ENCODE data around the gene IMMT.

IMMT gene

DNA sequence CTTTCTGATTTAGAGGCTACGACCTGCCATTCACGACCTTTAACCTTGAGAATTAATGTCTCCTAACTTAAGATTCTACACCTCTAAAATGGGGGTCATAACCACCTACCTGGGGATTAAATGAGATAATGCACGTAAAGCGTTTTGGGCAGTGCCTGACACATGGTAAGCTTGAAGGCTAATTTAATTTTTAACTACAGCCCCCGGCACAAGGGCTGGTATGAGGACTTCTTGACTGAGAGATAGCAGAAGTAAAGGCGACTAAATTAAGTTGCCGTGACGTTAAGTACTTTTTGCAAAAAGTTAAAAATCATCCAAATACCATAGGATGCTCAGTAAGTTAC is 4.5 kb upstream of the IMMT start:
- DNase-seq: no peak

DNA sequence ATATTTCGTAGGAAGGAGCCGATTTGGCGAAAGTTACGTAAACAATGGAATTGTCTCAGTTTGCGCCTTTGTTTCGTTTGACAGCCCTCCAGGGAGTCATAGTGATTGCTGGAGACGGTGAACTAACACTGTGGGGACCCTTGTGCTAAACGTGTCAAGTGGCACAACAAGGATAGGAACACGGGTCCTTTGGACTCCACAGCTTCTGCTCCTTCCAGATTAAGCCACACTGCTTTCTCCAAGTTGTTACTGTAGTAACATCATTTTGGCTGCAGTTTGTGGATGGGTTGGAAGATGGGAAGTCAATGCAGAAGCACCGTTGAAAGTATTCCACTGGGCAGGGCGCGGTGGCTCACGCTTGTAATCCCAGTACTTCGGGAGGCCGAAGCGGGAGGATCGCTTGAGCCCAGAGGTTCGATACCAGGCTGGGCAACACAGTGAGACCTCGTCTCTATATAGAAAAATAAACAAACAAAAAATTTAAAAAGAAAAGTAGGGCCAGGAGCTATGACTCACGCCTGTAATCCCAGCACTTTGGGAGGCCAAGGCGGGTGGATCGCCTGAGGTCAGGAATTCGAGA is 636 bp upstream of the IMMT start:
- no peak for DNase-seq

DNA sequence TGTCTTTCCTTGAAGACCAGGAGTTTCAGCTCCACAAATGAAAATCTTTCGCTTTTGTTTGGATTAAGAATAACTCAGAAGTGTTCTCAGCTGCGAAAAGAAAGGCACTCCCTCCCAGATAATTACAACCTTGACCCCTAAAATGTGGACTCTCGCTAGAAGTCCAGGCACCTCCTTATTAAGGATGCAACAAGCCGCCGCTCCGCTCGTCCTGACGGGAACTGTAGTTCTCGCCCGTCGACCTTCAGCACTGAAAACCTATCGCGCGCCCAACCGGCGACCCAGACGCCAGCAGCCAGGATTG is 559 bp downstream of the IMMT start:
- DNase-seq: no peak

- DNase-seq: no peak
Measured at GRCh38 chr2:86193901-86194567, 1.2 kb downstream of the IMMT start.

- DNase-seq: no peak
Measured at GRCh38 chr2:86189782-86190416, 5.4 kb downstream of the IMMT start.

DNA sequence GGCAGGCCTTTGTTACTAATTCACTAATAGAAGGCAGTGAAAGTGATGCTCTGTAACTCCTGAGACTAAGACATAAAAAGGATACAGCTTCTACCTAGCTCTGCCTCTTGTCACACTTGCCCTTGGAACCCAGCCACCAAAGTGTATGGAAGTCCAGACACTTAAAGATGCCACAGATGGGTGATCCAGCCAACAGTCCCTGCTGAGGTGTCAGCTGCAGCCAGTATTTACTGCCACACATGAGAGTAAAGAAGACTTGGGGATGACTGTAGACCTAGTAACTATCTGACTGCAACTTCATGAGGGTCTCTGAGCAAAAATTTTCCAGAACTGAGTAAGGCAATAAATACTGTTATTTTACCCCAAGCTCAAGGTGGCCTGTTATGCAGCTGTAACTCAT is 8.8 kb downstream of the IMMT start:
- no peak for DNase-seq

GRCh38 chr2:86185517-86186212 is 9.6 kb downstream of the IMMT start:
- DNase-seq: no peak

DNA sequence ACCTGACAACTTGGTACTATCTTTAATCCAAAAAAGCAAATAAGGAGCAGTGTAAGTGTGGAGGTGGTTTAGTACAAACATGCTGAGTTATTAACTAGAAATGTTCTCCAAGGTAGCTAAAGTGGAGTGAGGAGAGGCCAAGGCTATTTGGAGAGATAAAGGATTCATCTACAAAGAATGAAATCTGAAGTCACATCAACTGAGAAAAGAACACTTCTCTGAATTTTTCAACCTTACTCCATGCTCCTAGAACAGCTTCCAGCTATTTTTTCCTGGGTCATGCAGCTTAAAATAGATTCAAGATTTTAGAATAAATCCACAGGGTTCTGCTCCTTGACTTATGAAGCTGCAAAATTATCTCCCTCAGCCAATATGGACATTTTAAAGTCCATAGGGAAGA is 18.7 kb downstream of the IMMT start:
- DNase-seq: no peak

DNA sequence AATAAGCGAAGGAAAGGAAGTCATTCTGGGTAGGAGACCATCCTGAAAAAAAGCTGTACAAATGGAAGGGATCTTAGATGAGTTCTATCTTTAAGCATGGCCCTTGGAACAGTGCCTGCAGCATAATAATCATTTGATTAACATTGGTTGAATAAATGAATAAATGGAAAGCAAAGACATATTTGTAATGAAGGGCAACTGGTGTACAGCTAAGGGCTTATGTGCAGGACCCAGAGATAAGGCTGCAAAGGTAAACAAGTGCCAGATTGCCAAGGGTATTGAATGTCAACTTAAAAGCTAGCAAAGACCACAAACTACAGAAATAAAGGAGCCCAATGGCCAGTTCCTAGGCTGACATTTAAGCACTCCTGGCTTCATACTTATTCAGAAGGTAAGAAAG is 19.4 kb downstream of the IMMT start:
- DNase-seq: no peak

GRCh38 chr2:86174445-86174844 is 20.8 kb downstream of the IMMT start:
- DNase-seq: no peak

- DNase-seq: no peak
Measured at GRCh38 chr2:86172610-86173009, 22.7 kb downstream of the IMMT start.

DNA sequence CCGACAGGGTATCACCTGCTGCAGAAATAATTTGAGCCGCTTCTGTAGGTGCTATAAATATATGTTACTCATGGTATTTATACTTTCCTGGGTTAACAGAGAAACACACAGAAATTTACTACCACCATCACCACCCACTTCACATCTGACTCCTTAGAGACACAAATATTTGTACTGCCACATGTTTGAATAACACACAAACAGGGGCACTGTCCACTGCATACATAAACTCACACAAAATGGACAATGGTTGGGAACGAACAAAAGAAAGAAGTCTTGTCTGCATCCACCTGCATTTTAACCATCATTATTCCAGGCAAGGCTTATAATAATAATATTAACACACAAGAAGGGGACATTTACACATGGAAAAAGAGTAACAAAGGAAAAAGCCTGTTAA is 24.0 kb downstream of the IMMT start:
- no peak for DNase-seq

DNA sequence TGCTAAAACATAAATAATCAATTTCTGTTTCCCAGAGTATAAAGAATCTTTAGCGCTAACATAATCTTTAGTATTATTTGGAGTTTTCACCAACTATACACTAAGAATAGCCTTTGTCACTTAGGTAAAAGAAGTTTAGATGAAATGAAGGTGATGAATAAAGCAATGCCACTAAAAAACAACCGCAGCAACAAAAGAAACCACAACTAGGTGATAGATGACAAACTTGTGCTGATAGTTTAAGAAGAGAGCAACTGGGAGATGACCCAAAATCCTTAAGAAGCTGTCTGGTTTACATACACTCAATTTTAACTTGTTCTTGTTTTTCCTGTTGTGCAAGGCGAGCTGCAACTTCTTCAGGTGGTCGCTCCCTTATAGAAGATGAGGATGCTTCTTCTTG is 24.8 kb downstream of the IMMT start:
- DNase-seq: no peak

GRCh38 chr2:86160156-86160952 is 34.9 kb downstream of the IMMT start:
- DNase-seq: no peak

DNA sequence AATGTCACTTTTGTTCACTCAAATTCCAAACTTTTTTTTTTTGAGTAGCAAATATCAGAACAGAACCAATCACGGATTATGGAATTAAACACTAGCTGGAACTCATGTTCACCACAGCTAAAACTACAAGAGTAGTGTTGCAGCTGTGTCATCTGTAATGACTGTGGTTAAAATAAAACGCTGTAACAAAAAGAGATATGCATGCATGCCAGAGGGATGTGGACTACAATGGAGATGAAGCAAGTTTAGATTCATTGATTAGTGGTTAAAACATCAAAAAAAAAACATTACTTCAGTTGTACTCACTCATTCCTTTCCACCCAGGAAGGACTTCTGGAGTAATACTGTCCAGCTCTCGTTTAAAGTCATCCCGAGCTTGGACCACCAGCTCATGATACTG is 37.0 kb downstream of the IMMT start:
- no peak for DNase-seq

DNA sequence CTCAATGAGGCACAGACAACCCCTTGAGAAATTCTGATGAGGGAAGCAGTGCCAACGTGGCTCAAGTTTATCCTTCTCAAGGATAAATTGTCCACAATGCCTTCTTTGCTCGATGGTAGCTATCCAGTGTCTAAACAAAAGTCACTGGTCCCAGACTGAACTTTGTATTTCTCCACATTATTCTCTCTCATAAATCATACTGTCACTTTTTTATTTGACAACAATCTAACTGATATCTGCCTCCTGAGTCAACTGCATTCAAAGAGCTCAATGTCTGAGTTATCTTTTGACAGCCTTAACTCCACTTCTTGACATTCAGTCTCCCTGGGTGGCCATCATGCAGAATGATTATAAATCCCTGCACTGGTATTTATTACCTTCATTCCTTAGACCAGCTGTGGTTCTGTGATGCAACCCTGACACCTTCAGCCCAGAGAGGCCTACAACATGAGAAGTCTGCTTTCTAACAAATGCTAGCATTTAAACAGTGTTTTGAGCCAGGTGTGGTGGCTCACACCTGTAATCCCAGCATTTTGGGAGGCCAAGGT is 38.2 kb downstream of the IMMT start:
- DNase-seq: no peak

- DNase-seq: no peak
Measured at GRCh38 chr2:86150502-86150901, 44.8 kb downstream of the IMMT start.

DNA sequence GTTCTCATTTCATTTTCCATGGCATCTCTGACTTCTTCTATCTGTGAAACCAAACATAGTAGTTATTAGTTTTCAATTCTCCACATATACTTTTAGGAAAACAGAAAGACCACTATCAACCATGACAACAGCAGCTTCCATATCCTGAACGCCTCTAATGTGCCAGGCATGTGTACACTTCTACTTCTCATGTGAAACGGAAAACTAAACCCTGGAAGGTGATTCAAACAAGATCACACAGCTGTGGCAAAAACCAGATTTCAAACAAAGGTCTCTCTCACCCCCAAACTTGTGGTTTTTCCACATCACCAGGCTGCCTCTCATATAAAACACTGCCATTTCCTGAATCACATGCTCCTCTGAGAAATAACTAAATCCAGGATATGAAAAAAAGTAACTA is 47.5 kb downstream of the IMMT start:
- no peak for DNase-seq

DNA sequence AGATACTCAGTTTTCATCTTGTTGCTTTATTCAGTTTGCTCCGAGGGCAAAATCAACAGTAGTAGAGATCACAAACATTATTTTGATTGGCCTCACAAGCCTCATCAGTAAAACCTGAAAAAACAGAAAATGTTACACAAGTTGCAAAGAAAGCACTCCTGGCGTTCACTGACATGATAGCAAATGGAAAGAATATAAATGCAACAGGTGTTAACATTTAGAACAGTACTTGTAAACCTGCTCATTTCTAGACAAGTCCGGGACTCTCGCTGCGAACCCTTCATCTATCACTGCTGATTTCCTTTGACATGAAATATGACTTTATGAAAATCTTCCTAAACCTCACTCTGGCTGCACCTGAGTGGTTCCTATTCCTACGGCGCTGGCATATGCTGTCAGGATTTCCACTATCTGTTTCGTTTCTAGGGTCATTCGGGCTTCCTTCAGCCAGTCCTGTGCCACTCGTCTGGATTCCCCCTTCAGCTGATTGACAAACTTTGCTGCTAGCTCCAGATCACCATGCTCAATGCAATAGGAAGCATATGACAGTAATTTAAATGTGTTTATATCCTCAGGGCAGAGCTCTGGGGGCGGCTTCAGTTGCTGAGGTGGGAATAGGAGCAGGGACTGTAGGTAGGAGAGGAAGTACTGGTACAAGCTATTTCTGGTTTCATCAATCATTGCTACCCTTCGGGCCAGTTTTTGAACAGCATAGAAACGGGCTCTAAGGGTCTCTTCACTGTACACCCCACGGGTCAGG is 51.2 kb downstream of the IMMT start:
- no peak for DNase-seq

DNA sequence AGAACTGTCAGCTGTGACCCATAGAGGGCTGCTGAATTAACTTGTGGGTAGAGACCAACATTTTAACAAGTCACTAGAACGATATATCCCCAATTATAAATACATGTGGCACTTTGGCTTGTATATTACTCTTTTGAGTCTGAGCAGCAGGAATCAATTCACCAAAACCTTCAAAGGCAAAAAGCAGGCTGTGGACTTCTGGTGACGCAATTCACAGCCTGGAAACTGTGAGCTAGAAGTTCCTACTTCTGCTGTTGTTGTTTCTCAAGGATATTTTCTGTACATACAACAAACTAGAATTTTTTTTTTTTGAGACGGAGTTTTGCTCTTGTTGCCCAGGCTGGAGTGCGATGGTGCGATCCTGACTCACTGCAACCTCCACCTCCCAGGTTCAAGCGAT is 52.0 kb downstream of the IMMT start:
- DNase-seq: no peak

GRCh38 chr2:86142436-86143257 is 52.6 kb downstream of the IMMT start:
- no peak for DNase-seq
